H9 (cell line): Measurements from ENCODE around the gene SIK2. TPM values are rescaled to one million over a fixed set of nuclear protein-coding genes. Genes with fewer than 3 reads are reported as not detected.
A peak's percentile ranks its signal among the peaks of the same experiment; 100 is the strongest.

Experiments used
- DNase-seq: peaks from one replicate; pipeline ENCODE4 v3.0.0-alpha.2; 2017
- H2AFZ ChIP-seq: one replicate; pipeline ENCODE4 v1.6.1; 2013; ENCODE audit warnings: mild to moderate bottlenecking, low read length, control low read depth, moderate library complexity
- H2AK5ac ChIP-seq: 2 replicates; pipeline ENCODE4 v1.6.1; 2013; ENCODE audit warnings: low read length, control low read depth, mixed read lengths; ENCODE audit not compliant: insufficient read length
- H2BK120ac ChIP-seq: one replicate; pipeline ENCODE4 v1.6.1; 2013; ENCODE audit warnings: low read depth, mild to moderate bottlenecking, low read length, control low read depth, inconsistent platforms; ENCODE audit not compliant: poor library complexity, severe bottlenecking
- H2BK12ac ChIP-seq: 2 replicates; pipeline ENCODE4 v1.6.1; 2013; ENCODE audit warnings: low read length, control low read depth, mixed read lengths, low read depth; ENCODE audit not compliant: insufficient read length
- H2BK15ac ChIP-seq: 2 replicates; pipeline ENCODE4 v1.6.1; 2013; ENCODE audit warnings: low read depth, low read length, control low read depth
- H2BK20ac ChIP-seq: one replicate; pipeline ENCODE4 v1.6.1; 2013; ENCODE audit warnings: low read depth, mild to moderate bottlenecking, low read length, control low read depth, inconsistent platforms; ENCODE audit not compliant: poor library complexity, severe bottlenecking
- H2BK5ac ChIP-seq: 2 replicates; pipeline ENCODE4 v1.6.1; 2013; ENCODE audit warnings: low read length, control low read depth, mixed read lengths; ENCODE audit not compliant: insufficient read length
- H3K14ac ChIP-seq: 2 replicates; pipeline ENCODE4 v1.6.1; 2013; ENCODE audit warnings: low read length, control low read depth; ENCODE audit not compliant: insufficient read depth
- H3K18ac ChIP-seq: 2 replicates; pipeline ENCODE4 v1.6.1; 2013; ENCODE audit warnings: low read depth, mild to moderate bottlenecking, mixed read lengths, low read length, control low read depth; ENCODE audit not compliant: insufficient read length
- H3K23ac ChIP-seq: 2 replicates; pipeline ENCODE4 v1.6.1; 2013; ENCODE audit warnings: low read length, control low read depth, mixed read lengths, low read depth; ENCODE audit not compliant: insufficient read length
- H3K23me2 ChIP-seq: 2 replicates; pipeline ENCODE4 v1.6.1; 2013; ENCODE audit warnings: low read depth, mild to moderate bottlenecking, mixed read lengths, low read length, control low read depth; ENCODE audit not compliant: insufficient read length, poor library complexity, severe bottlenecking
- H3K27ac ChIP-seq: 2 replicates; pipeline ENCODE4 v1.5.1; 2013; ENCODE audit warnings: low read length, control low read depth, mixed read lengths, low read depth; ENCODE audit not compliant: insufficient read length
- H3K27me3 ChIP-seq: 2 replicates; pipeline ENCODE4 v1.6.1; 2013; ENCODE audit warnings: low read length, control low read depth, inconsistent platforms; ENCODE audit not compliant: insufficient read depth
- H3K4ac ChIP-seq: 2 replicates; pipeline ENCODE4 v1.6.1; 2013; ENCODE audit warnings: low read depth, mild to moderate bottlenecking, control low read depth, inconsistent platforms, low read length, moderate library complexity
- H3K4me1 ChIP-seq: 2 replicates; pipeline ENCODE4 v1.6.1; 2013; ENCODE audit warnings: low read length, control low read depth, inconsistent platforms; ENCODE audit not compliant: insufficient read depth
- H3K4me2 ChIP-seq: 2 replicates; pipeline ENCODE4 v1.6.1; 2013; ENCODE audit warnings: low read length, control low read depth, mixed read lengths; ENCODE audit not compliant: insufficient read length, insufficient read depth
- H3K56ac ChIP-seq: 2 replicates; pipeline ENCODE4 v1.6.1; 2013; ENCODE audit warnings: low read depth, mild to moderate bottlenecking, mixed read lengths, low read length, control low read depth; ENCODE audit not compliant: insufficient read length
- H3K79me1 ChIP-seq: 2 replicates; pipeline ENCODE4 v1.6.1; 2013; ENCODE audit warnings: low read depth, mild to moderate bottlenecking, moderate library complexity, low read length, control low read depth, inconsistent platforms; ENCODE audit not compliant: insufficient read depth, poor library complexity, severe bottlenecking
- H3K79me2 ChIP-seq: 2 replicates; pipeline ENCODE4 v1.6.1; 2013; ENCODE audit warnings: low read length, control low read depth, inconsistent platforms; ENCODE audit not compliant: insufficient read depth
- H3K9ac ChIP-seq: 2 replicates; pipeline ENCODE4 v1.6.1; 2013; ENCODE audit warnings: low read length, control low read depth, mixed read lengths; ENCODE audit not compliant: insufficient read length; ENCODE audit errors: extremely low read depth
- H3K9me3 ChIP-seq: one replicate; pipeline ENCODE4 v1.6.1; 2013; ENCODE audit warnings: low read depth, low read length, inconsistent platforms; ENCODE audit not compliant: control insufficient read depth
- H3T11ph ChIP-seq: one replicate; pipeline ENCODE4 v1.6.1; 2013; ENCODE audit warnings: mild to moderate bottlenecking, low read length, control low read depth, inconsistent platforms
- H4K20me1 ChIP-seq: one replicate; pipeline ENCODE4 v1.6.1; 2013; ENCODE audit not compliant: control insufficient read depth, insufficient read length, insufficient read depth
- H4K5ac ChIP-seq: 2 replicates; pipeline ENCODE4 v1.6.1; 2013; ENCODE audit warnings: low read depth, mild to moderate bottlenecking, mixed read lengths, low read length, control low read depth; ENCODE audit not compliant: insufficient read length
- H4K8ac ChIP-seq: replicated peaks from 2 replicates; pipeline ENCODE4 v1.6.1; 2013; ENCODE audit warnings: low read length, control low read depth, mixed read lengths, low read depth; ENCODE audit not compliant: insufficient read length
- H4K91ac ChIP-seq: 2 replicates; pipeline ENCODE4 v1.6.1; 2013; ENCODE audit warnings: low read depth, mild to moderate bottlenecking, moderate library complexity, mixed read lengths, low read length, control low read depth; ENCODE audit not compliant: insufficient read length
- H3K27ac Mint-ChIP-seq, 3 experiments: 2 replicates in 2 of 3; 3 replicates in 1 of 3; pipeline ENCODE4 v1.8.0; 2020 to 2021; ENCODE audit warnings: mixed read lengths in 3 of 3, mild to moderate bottlenecking in 1 of 3, moderate library complexity in 1 of 3
- H3K27me3 Mint-ChIP-seq: 2 replicates; pipeline ENCODE4 v1.8.0; 2021; ENCODE audit warnings: low read depth, mild to moderate bottlenecking, moderate library complexity, mixed read lengths
- H3K36me3 Mint-ChIP-seq, 3 experiments: 2 replicates in 2 of 3; 3 replicates in 1 of 3; pipeline ENCODE4 v1.8.0; 2020 to 2021; ENCODE audit warnings: low read depth in 3 of 3, mixed read lengths in 3 of 3; ENCODE audit not compliant: insufficient read depth in 1 of 3
- H3K4me1 Mint-ChIP-seq, 2 experiments: 2 replicates each; pipeline ENCODE4 v1.8.0; 2020; ENCODE audit warnings: mixed read lengths in 2 of 2
- H3K4me3 Mint-ChIP-seq, 2 experiments: 2 replicates in 1 of 2; 3 replicates in 1 of 2; pipeline ENCODE4 v1.8.0; 2020 to 2021; ENCODE audit warnings: mild to moderate bottlenecking in 2 of 2, mixed read lengths in 2 of 2, moderate library complexity in 1 of 2
- H3K9me3 Mint-ChIP-seq, 2 experiments: 2 replicates in 1 of 2; 3 replicates in 1 of 2; pipeline ENCODE4 v1.8.0; 2020; ENCODE audit warnings: mild to moderate bottlenecking in 2 of 2, mixed read lengths in 2 of 2, moderate library complexity in 1 of 2
- WGBS: extraction: QIAGEN DNeasy Blood & Tissue Kit; methylation state at CpG from one replicate; pipeline ENCODE4 v1.1.7; 2013; ENCODE audit warnings: missing lambda C conversion rate, low lambda C conversion rate, mixed read lengths; ENCODE audit not compliant: insufficient read length; ENCODE audit errors: extremely low coverage; 5-methylcytosine and 5-hydroxymethylcytosine counted together
- total RNA-seq: library from RNA; stranded (reverse); gene quantifications from 2 replicates; pipeline ENCODE4 v1.2.1, GENCODE V29; 2021
- TF ChIP-seq, protein P1 (sequence below): fragments of 200-600 bp; sonication (generic); conservative IDR thresholded peaks from 3 replicates; pipeline ENCODE4 v1.8.0; 2021; ENCODE audit warnings: antibody characterized with exemption, mild to moderate bottlenecking

The SIK2 gene
- total RNA-seq, 1 experiment from 2014 or later = 7.5 TPM

DNA sequence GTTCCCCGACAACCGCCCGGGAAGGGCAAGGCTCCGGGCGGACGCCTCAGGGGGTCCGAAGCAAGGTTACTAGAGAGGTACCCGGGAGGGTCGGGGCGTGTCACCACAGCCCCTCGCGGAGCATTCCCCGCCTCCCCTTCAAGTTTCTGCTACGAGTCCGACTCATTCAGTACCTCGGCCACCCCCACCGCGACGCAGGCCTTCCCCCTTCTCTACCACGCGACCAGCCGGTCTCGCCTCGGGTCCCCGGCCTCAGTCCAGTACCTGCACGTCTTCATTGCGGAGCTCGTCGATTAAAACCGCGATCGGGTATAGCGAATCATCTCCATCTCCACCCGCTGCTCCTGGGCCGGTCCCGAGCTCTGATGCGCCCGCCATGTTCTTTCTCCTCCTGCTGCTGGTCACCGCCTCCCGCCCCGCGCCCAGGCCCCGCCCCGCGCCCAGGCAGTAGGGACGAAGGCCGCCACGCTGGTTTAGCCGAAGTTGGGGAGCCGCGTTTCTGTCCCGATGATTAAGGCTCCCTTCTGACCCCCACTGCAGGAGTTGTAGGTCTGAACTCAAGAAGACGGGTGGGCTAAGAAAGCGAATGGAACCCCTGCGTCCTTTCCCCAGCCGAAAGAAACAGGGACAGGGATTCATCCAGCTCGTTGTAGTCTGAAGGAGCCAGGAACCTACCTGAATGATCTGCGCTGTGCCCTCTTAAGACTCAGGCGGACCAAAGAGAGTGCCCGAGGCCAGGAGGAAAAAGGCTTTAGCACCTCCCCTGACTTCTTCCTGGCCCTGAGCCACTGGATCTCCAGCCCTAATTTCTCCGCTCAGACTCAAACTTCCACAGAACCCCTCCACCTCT is 164.0 kb downstream of the SIK2 start, which contains the start of gene PPP2R1B:
TSS of gene PPP2R1B (minus strand) at position 406 of the 850 bp plus-strand sequence. CDS start at position 378, 28 bp downstream.
- Histone ChIP-seq H2BK120ac (no peak within 1 kb of the TSS), H3K56ac (no peak within 1 kb of the TSS), H3K9ac (peak within 1 kb of the TSS; percentile 92), H3K4me2 (peak within 1 kb of the TSS; percentile 85), H4K20me1 (no peaks in the 10 kb centered on the region), H3K4me1 (peaks cover 3% of the 10 kb centered on the region; the same call in 1 of the 2 replicates), H4K5ac (peak within 1 kb of the TSS; percentile 55), H3K79me2 (0 out of 2 replicates have a peak, but pooled peaks cover 5% of the 10 kb centered on the region), H2BK5ac (no peak within 1 kb of the TSS), H4K8ac (no peak within 1 kb of the TSS), H3K18ac (peak within 1 kb of the TSS; percentile 94), H4K91ac (no peak within 1 kb of the TSS), H3K27ac (peak within 1 kb of the TSS; percentile 59), H3T11ph (peak within 1 kb of the TSS; percentile 78), H2BK15ac (no peak within 1 kb of the TSS), H2BK20ac (no peak within 1 kb of the TSS), H3K14ac (peak within 1 kb of the TSS; percentile 96), H2AFZ (peak within 1 kb of the TSS; percentile 75), H2BK12ac (peak within 1 kb of the TSS; percentile 29), H3K4ac (no peak within 1 kb of the TSS; the same call in 1 of the 2 replicates), H3K79me1 (peaks cover 6% of the 10 kb centered on the region), H3K23me2 (peaks cover 11% of the 10 kb centered on the region), H3K9me3 (no peaks in the 10 kb centered on the region), H2AK5ac (no peak within 1 kb of the TSS), H3K23ac (no peak within 1 kb of the TSS), H3K27me3 (no peaks in the 10 kb centered on the region)
- peaks cover 37 to 48% of the 10 kb centered on the region in 2 experiments for H3K4me1 Mint-ChIP-seq
- peak within 1 kb of the TSS; percentile 99 to 100 for H3K4me3 Mint-ChIP-seq
- no peaks in the 10 kb centered on the region for H3K9me3 Mint-ChIP-seq
- no peaks in the 10 kb centered on the region for H3K27me3 Mint-ChIP-seq
- H3K36me3 Mint-ChIP-seq = peaks cover 20 to 38% (median 31%) of the 10 kb centered on the region in 3 experiments
- H3K27ac Mint-ChIP-seq = peak within 1 kb of the TSS; percentile 98 to 100 (median 99)
- DNase-seq = peak; percentile 93
- WGBS = no CpG with 5 or more reads among the region's 61 CpGs
- TF ChIP-seq, protein P1, sequence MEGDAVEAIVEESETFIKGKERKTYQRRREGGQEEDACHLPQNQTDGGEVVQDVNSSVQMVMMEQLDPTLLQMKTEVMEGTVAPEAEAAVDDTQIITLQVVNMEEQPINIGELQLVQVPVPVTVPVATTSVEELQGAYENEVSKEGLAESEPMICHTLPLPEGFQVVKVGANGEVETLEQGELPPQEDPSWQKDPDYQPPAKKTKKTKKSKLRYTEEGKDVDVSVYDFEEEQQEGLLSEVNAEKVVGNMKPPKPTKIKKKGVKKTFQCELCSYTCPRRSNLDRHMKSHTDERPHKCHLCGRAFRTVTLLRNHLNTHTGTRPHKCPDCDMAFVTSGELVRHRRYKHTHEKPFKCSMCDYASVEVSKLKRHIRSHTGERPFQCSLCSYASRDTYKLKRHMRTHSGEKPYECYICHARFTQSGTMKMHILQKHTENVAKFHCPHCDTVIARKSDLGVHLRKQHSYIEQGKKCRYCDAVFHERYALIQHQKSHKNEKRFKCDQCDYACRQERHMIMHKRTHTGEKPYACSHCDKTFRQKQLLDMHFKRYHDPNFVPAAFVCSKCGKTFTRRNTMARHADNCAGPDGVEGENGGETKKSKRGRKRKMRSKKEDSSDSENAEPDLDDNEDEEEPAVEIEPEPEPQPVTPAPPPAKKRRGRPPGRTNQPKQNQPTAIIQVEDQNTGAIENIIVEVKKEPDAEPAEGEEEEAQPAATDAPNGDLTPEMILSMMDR = no peak
